ENCODE data around the gene C9.
A peak's percentile ranks its signal among the peaks of the same experiment; 100 is the strongest.
"Not testable (repeated sequence)": the region's sequence is repeated elsewhere in the genome, so short reads cannot be mapped to it uniquely, and the experiment has no call there.

C9 gene

DNA sequence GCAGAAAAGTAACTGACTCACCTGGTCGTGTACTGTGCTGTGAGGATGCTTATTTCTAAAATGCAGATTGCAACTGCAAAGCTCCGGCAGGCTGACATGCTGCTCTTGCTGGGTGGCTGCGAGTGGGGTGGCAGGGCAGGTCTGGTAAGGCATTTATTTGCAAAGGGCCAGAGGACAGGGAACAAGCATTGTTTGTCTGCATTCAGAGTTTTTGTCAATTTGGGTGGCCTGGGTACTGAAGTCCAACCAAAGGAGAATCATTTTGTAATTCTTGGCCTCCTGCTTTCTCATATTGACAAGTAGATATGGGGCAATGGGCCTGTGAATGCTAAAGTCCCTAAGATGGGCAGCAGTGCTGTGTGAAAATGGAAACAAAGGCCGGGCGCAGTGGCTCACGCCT lies at the start of gene C9:
Gene C9 (minus strand): TSS at position 129 of the 400 bp plus-strand sequence. CDS start 31 bp downstream, at position 98.
- no peak for DNase-seq (ENCODE audit: low spot score)

- DNase-seq (ENCODE audit: low spot score), result no peak
These were observed 49.5 kb upstream of the C9 start for GRCh38 chr5:39413771-39414170.

DNA sequence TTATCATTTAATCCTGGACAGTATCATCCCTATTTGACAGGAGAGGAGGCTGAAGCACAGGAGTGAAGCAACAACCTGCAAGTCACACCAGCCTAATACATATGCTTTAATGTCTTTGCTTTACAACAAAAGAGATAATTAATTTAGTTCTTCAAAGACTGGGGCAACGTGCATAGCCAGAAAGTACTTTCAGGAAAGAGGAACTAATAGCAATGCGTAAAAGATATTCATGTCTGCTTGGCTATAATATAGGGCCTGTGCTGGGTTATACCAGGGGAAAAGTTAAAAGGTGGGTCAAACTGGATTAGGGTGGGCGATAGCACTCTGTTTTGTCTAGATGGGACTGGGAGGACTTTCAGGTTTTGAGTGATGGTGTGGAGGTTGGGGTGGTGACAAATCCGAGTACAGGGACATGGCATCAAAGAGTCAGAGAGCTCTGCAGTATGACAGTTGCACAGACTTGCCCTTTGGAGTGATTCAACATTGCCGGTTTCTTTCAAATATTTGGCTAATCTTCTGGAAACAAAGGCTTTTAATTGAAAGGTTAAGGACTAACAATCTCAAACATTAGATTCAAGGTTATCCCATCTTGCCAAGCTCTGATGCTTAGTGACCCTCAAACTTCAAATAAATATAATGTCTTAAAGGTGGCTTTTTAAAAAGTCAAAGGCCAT lies 48.6 kb upstream of the C9 start:
- DNase-seq (ENCODE audit: low spot score), result no peak

DNA sequence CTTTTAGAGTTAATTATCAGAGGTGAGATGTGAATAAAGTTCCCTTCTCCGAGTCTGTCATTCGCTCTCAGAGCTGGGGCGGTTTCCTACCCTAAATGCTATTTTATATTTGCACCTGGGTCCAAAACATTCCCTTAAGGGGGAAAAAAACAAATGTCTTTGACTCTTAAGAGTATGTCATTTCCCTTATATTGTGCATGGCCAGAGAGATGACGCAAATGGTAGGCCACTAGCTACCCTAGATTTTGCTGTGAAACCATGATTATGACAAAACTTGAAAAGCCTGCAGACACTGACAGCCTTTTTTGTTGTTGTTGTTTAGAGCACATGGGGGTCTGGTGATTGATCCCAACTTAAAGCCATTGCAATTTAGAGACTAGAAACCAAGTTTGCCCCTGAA lies 47.7 kb upstream of the C9 start:
- DNase-seq (ENCODE audit: low spot score), result no peak

- no peak for DNase-seq (ENCODE audit: low spot score)
These were observed 46.8 kb upstream of the C9 start for GRCh38 chr5:39411061-39411460.

DNA sequence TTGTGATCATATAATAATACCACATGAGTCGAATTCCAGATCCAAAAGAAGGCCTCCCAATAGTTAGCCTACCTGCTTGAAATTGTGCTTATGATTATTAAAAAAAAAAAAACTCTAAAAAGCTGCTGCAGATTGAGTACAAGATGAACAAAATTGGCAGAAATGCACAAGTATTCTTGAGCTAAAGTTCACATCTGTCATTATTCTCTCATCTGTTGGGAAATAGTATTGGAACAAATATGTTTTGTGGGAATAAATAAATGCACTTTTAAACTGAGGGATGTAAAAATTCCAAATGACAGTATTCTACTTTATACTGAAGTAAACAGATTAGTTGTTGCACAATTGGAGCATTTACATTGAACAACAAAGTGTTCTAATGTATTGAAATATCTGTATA lies 44.7 kb upstream of the C9 start:
- no peak for DNase-seq (ENCODE audit: low spot score)

- DNase-seq (ENCODE audit: low spot score), result no peak
These were observed 41.0 kb upstream of the C9 start for GRCh38 chr5:39405083-39405843.

GRCh38 chr5:39403761-39404160 lies 39.5 kb upstream of the C9 start:
- not testable (repeated sequence) for DNase-seq (ENCODE audit: low spot score)

GRCh38 chr5:39402140-39402539 lies 37.8 kb upstream of the C9 start:
- not testable (repeated sequence) for DNase-seq (ENCODE audit: low spot score)

GRCh38 chr5:39400713-39401578 lies 36.7 kb upstream of the C9 start:
- no peak for DNase-seq (ENCODE audit: low spot score)

- DNase-seq (ENCODE audit: low spot score), result no peak
These were observed 35.1 kb upstream of the C9 start for GRCh38 chr5:39399135-39400036.

- no peak for DNase-seq (ENCODE audit: low spot score)
These were observed 32.5 kb upstream of the C9 start for GRCh38 chr5:39396843-39397242.

GRCh38 chr5:39395521-39395920 lies 31.2 kb upstream of the C9 start:
- DNase-seq (ENCODE audit: low spot score), result no peak

DNA sequence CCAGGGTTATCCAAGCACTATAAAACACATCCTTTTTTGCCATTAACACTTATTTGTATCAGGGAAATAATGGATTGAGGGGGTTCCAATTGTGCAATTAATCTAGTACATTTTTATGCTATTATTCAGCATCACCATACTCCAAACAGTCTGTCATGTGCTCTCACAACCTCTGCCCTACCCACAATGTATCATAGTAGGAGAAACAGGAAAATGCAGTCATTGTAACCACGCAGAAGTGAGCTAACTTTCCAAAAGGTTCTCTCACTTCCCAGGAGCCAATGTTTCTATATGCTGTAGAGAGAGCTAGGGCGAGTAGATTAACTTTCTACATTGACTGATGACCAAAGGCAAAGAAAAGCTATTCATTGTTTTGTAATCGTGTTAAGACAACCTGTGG lies 30.7 kb upstream of the C9 start:
- DNase-seq (ENCODE audit: low spot score), result no peak

GRCh38 chr5:39390945-39391344 lies 26.6 kb upstream of the C9 start:
- no peak for DNase-seq (ENCODE audit: low spot score)

DNA sequence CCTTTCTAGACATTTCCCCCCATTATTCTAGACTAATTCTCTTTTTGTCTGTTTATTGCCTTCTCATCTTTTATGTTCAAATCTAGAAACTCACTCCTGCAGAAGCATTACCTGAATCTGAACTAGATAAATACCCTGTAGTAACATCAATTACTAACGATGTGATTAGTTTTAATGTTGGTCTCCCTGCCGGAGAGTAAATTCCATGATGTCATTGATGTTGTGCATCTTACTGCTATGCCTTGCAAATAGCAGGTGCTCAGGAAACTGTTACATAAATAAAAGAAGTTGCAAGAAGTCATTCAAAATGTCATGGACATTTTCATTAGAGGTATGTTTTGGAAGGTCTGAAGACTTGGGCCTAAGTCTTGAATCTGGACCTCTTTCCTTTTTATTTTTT lies 23.0 kb upstream of the C9 start:
- no peak for DNase-seq (ENCODE audit: low spot score)

GRCh38 chr5:39384271-39384670 lies 20.0 kb upstream of the C9 start:
- DNase-seq (ENCODE audit: low spot score), result no peak

- DNase-seq (ENCODE audit: low spot score), result no peak
These were observed 17.1 kb upstream of the C9 start for GRCh38 chr5:39381376-39381775.

GRCh38 chr5:39379693-39380092 lies 15.4 kb upstream of the C9 start:
- DNase-seq (ENCODE audit: low spot score), result no peak

DNA sequence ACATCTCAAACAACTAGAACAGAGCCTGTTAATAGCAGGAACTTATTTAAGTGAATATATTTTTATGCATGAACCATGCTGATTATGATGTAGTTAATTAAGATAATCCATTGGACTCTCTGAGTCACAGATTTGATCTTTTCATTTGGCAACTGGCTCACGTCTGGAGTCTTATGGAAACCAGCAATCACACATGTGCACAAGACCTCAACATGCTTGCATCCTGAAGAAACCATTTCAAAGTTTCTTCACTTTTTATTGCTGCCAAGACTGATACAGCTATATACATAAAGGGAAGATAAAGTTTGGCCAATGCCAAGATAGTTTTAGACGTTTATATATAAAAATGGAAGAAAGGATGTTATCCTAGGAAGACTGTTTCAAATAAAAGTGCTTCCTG lies 13.3 kb upstream of the C9 start:
- no peak for DNase-seq (ENCODE audit: low spot score)

DNA sequence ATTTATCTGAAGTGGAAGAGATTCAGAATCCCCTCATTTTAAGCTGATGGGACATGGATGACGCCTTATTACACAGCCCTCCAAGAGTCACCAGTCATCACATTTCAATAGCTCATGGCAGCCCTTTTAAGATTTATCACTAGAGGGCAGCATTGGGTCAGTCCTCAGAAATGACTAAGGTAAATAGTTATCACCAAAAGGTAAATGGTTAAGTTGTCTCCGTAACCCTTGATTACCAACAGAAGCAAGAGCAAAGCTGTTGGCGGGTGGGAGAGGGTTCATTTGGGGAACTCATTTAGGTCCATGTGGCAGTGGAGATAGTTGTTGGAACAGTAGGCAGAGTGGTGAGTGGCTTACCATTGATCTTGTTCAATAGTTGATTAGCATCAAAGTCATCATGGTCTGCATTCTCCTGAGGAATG lies 12.0 kb upstream of the C9 start:
- DNase-seq (ENCODE audit: low spot score), result peak; percentile 53

DNA sequence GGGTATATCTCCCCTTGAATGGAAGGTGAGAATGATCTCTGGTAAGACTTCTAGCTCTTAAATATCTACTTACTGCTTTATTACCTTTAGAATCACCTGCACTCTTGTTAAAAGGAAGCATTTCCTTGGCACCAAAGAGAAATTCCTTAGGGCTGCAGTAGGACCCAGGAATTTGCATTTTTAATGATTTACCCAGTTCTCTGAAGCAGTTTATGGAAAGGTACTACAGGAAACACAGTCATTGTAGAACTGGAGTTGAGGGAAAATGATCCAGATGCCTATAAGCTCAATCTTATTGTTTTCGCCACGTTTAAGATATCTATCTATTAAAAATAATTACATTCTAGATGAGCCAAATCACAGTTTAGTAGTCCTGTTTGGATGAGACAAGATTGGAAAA lies 9.5 kb upstream of the C9 start:
- DNase-seq (ENCODE audit: low spot score), result no peak
